AG04449 (cell line): ENCODE measurements around the gene MAP2.
A peak's percentile ranks its signal among the peaks of the same experiment; 100 is the strongest.

Source experiments
- CTCF ChIA-PET: fragments of 350-600 bp; formaldehyde crosslinking; extraction: SDS; loops from one replicate; lab custom pipeline; 2021; ENCODE audit warnings: antibody characterized with exemption; lab: Yijun Ruan, JAX
- POLR2A ChIA-PET: fragments of 400-600, 350-600 bp; formaldehyde crosslinking; extraction: SDS; loops from one replicate; lab custom pipeline; 2020; ENCODE audit warnings: antibody characterized with exemption, inconsistent platforms; lab: Yijun Ruan, JAX
- DNase-seq: peaks from one replicate; pipeline ENCODE4 v3.0.0-alpha.2; 2010; ENCODE audit warnings: low read depth, low spot score
- H3K4me3 ChIP-seq: 2 replicates; pipeline ENCODE4 v1.5.1; 2011; ENCODE audit warnings: low read depth, mild to moderate bottlenecking, control low read depth, low read length
- CTCF ChIP-seq: IDR thresholded peaks from one replicate; pipeline ENCODE4 v1.5.1; 2011; ENCODE audit warnings: mild to moderate bottlenecking, moderate library complexity, low read length, control low read depth, inconsistent platforms; ENCODE audit not compliant: insufficient read depth; ENCODE audit errors: missing control alignments

Gene MAP2

DNA sequence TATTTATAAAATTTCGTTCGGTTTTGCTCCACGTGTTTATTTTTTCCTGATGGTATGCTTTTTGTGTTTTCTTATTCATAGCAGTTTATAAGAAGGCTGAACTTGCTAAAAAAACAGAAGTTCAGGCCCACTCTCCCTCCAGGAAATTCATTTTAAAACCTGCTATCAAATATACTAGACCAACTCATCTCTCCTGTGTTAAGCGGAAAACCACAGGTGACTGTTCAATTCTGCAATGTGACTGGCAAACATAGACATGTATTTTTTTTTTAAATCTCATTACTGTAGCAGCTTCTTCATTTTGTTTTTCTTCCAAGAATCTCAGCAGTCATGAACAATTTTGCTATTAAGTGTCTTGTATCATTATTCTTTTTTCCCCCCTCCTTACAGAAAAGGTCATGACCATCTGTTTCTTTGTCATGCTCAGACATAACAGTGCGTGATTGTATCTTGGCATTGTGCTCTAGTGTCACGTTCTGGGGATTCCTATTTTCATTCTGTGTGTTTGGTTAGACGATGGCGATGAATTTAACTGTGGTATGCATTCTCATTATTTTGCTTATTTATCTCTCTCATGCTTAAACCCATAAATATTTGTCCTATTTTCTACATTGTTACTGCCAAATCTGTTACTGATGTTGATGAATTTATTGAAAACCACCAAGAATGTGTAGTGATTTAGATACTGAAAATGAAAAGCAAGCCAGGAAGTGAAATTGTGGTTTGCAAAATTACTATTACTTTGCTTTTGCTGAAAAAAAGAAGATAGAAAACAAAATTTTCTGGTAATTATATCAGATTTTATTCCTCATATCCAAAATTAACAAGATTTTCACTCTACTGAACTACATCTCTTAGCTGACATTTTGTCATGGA is 273.2 kb downstream of the MAP2 start:
- H3K4me3 ChIP-seq, result no peak overlapping the region
- CTCF ChIA-PET, result no interaction called here
- POLR2A ChIA-PET, result no interaction called here
- no peak for TF ChIP-seq CTCF
- DNase-seq, result no peak

GRCh38 chr2:209702775-209703174 is 278.9 kb downstream of the MAP2 start:
- ChIA-PET POLR2A (no interaction called here), CTCF (no interaction called here)
- H3K4me3 ChIP-seq, result no peak overlapping the region
- TF ChIP-seq CTCF, result no peak
- DNase-seq, result no peak

- DNase-seq, result no peak
- TF ChIP-seq CTCF, result no peak
- CTCF ChIA-PET, result no interaction called here
- POLR2A ChIA-PET, result no interaction called here
- no peak overlapping the region for H3K4me3 ChIP-seq
Measured at GRCh38 chr2:209713219-209713618, 289.4 kb downstream of the MAP2 start.

GRCh38 chr2:209719034-209719433 is 295.2 kb downstream of the MAP2 start:
- POLR2A ChIA-PET, result no interaction called here
- H3K4me3 ChIP-seq, result no peak overlapping the region
- no peak for DNase-seq
- no peak for TF ChIP-seq CTCF
- CTCF ChIA-PET, result no interaction called here

DNA sequence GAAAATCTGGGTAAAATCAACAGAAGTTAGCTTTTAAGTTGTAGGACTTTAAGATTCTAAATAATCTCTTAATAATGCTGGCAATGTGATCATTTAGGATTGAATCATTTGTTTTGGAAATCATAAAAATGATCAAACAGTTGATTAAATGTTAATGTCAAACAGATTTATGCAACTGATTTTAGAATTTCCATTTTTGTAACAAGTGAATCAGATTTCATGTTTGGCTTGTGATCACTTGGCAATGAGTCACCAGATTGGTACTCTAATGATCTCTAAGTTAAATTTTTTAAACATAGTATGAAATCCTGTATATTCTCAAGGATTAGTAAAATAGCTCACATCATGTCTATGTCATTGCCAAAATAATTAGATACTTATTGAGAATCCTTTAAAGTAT is 297.6 kb downstream of the MAP2 start:
- CTCF ChIA-PET, result interaction anchor here (1.1 kb wide), 1 partner anchor 10 kb away, joined by 3 read pairs; no protein-coding TSS in a partner anchor
- no peak overlapping the region for H3K4me3 ChIP-seq
- POLR2A ChIA-PET, result no interaction called here
- DNase-seq, result peak; percentile 7
- no peak for TF ChIP-seq CTCF

- H3K4me3 ChIP-seq, result no peak overlapping the region
- DNase-seq, result no peak
- POLR2A ChIA-PET, result no interaction called here
- TF ChIP-seq CTCF, result no peak
- CTCF ChIA-PET, result no interaction called here
Measured at GRCh38 chr2:209726311-209726710, 302.5 kb downstream of the MAP2 start.
